Ovary (tissue), 9 donors: Measurements from ENCODE around the gene CTBP2. TPM values are rescaled to one million over a fixed set of nuclear protein-coding genes. Genes with fewer than 3 reads are reported as not detected.

Experiments used
- DNase-seq, 5 donors: peaks; one replicate each; pipeline ENCODE4 v3.0.0-alpha.2; 2019 to 2020
- H3K27ac ChIP-seq, 2 donors: fragments of 200-600 bp; one replicate each; pipeline versions ENCODE4 v1.5.1 to v1.8.0; 2019 to 2022
- H3K27me3 ChIP-seq: fragments of 200-600 bp; one replicate; pipeline ENCODE4 v1.8.0; 2022
- H3K36me3 ChIP-seq: fragments of 200-600 bp; sonication (generic); one replicate; pipeline ENCODE4 v1.5.1; 2019
- H3K4me1 ChIP-seq: one replicate; pipeline ENCODE4 v1.8.1; 2013; ENCODE audit warnings: mild to moderate bottlenecking, moderate library complexity; ENCODE audit not compliant: insufficient read depth
- H3K4me3 ChIP-seq: fragments of 200-600 bp; sonication (generic); one replicate; pipeline ENCODE4 v1.5.1; 2017
- H3K9me3 ChIP-seq, 2 donors: fragments of 200-600 bp in 1 of 2; sonication (generic) in 1 of 2; one replicate each; pipeline versions ENCODE4 v1.5.1 to v1.8.1; 2013 to 2019; ENCODE audit warnings: mild to moderate bottlenecking in 1 of 2, moderate library complexity in 1 of 2
- CTCF ChIP-seq, 3 donors: fragments of 450-650 bp in 2 of 3; fragments of 200-600 bp in 1 of 3; IDR thresholded peaks; one replicate each; pipeline versions ENCODE4 v1.5.1 to v1.8.0; 2016 to 2022; ENCODE audit warnings: antibody characterized with exemption in 3 of 3, mild to moderate bottlenecking in 1 of 3
- EP300 ChIP-seq: sonication (generic); formaldehyde crosslinking; IDR thresholded peaks from one replicate; pipeline ENCODE4 v1.6.1; 2017; ENCODE audit warnings: antibody characterized with exemption
- POLR2A ChIP-seq: fragments of 450-650 bp; IDR thresholded peaks from one replicate; pipeline ENCODE4 v1.6.1; 2017; ENCODE audit warnings: antibody characterized with exemption, mild to moderate bottlenecking, moderate library complexity
- WGBS, 3 donors: extraction: QIAGEN DNeasy Blood & Tissue Kit in 1 of 3; methylation state at CpG; one replicate each; pipeline versions ENCODE4 v1.1.5 to v1.1.7; 2013 to 2017; 5-methylcytosine and 5-hydroxymethylcytosine counted together
- intact Hi-C, 4 donors: fragments of 100-400 bp; cut with DNase I; formaldehyde crosslinking; loops; one replicate each; pipeline versions ENCODE4 v1.11.0 to v1.15.1; 2022 to 2023
- polyA plus RNA-seq, 2 donors: library from polyadenylated mRNA; stranded (reverse); fragments of 200-250 nt in 1 of 2; fragments of 350-450 nt in 1 of 2; fragmentation: Illumina TruSeq in 1 of 2; extraction: RNeasy Lipid Tissue Mini Kit (QIAGEN cat#74804) in 1 of 2; gene quantifications; one replicate each; pipeline ENCODE4 v1.2.3, GENCODE V29; 2013 to 2014
- total RNA-seq, 7 donors: library from RNA; depleted of rRNA in 2 of 7; stranded (reverse); fragments of >200 nt in 2 of 7; fragmentation: NEBNext Ultra II Directional in 3 of 7; extraction: Animal tissue kit (Norgen Biotek cat#: 25700) in 3 of 7; gene quantifications; one replicate each; pipeline versions ENCODE4 v1.1.0 to v1.2.4, GENCODE V29; 2016 to 2023
- donor health status: DM: no; HTN: no; CAD: no; lungs with moderate emphysema.
- donor health status: DM: no; HTN: no; CAD: no.
- donor health status: Bipolar disorder and iron deficiency.
- donor health status: DM: yes; HTN: yes; CAD: no.
- donor health status: DM: no; HTN: no; CAD: no.
- donor health status: DM: yes; HTN: yes; CAD: no.

CTBP2 gene
- total and polyA plus RNA-seq, 9 donors, result 25.3 to 107 (median 69.5) TPM

GRCh38 chr10:125000366-125001312 lies 159.7 kb downstream of the CTBP2 start:
- no peaks in the 10 kb centered on the region for H3K36me3 ChIP-seq
- no peaks in the 10 kb centered on the region for H3K9me3 ChIP-seq
- 36 to 46% (median 39%) methylated on average over 35 of the region's 35 CpGs for WGBS, 3 donors
- peak in 4 of 5 donors; percentile 28 to 50 (median 46) for DNase-seq
- peak overlapping the region; percentile 26 to 72 for H3K27ac ChIP-seq
- TF ChIP-seq EP300, result no peak
- peak in 1 of 3 donors; percentile 16 for TF ChIP-seq CTCF (IDR thresholded peaks at IDR 0.05)
- H3K27me3 ChIP-seq, result no peaks in the 10 kb centered on the region
- intact Hi-C loops, result loop anchor here in 1 of 4 donors (10.0 kb wide), 1 partner anchor 144 kb away; no protein-coding TSS in a partner anchor
- H3K4me3 ChIP-seq, result no peak overlapping the region
- H3K4me1 ChIP-seq, result peaks cover 43% of the 10 kb centered on the region

GRCh38 chr10:124999433-125000365 lies 160.7 kb downstream of the CTBP2 start:
- H3K9me3 ChIP-seq, result no peaks in the 10 kb centered on the region
- no peaks in the 10 kb centered on the region for H3K36me3 ChIP-seq
- no peaks in the 10 kb centered on the region for H3K27me3 ChIP-seq
- peak overlapping the region; percentile 71 to 72 for H3K27ac ChIP-seq
- peaks cover 43% of the 10 kb centered on the region for H3K4me1 ChIP-seq
- intact Hi-C loops, result loop anchor here (5.0 to 10.0 kb wide), 5 partner anchors 55 to 163 kb away; partner anchors contain the start of gene CTBP2 (in 1 of the 4)
- DNase-seq, result peak; percentile 80 to 84 (median 82)
- no peak overlapping the region for H3K4me3 ChIP-seq
- no peak for TF ChIP-seq CTCF (IDR thresholded peaks at IDR 0.05)
- TF ChIP-seq POLR2A, result no peak
- TF ChIP-seq EP300, result no peak
- WGBS, 3 donors, result 12 to 32% (median 15%) methylated on average over 28 to 29 of the region's 29 CpGs

GRCh38 chr10:124998624-124999291 lies 161.6 kb downstream of the CTBP2 start:
- H3K27ac ChIP-seq, result peak overlapping the region; percentile 65 to 71
- WGBS, 3 donors, result 51 to 72% (median 62%) methylated on average over 16 of the region's 16 CpGs

More at GRCh38 chr10:124998624-124999291, 161.6 kb downstream of the CTBP2 start:
- DNase-seq, result peak in 3 of 5 donors; percentile 14 to 50 (median 44)
- no peak for TF ChIP-seq EP300
- TF ChIP-seq CTCF (IDR thresholded peaks at IDR 0.05), result no peak
- TF ChIP-seq POLR2A, result no peak
- Histone ChIP-seq H3K4me1 (peaks cover 43% of the 10 kb centered on the region), H3K36me3 (no peaks in the 10 kb centered on the region), H3K9me3 (no peaks in the 10 kb centered on the region), H3K4me3 (no peak overlapping the region), H3K27me3 (no peaks in the 10 kb centered on the region)
- intact Hi-C loops, result loop anchor here in 3 of 4 donors (5.0 to 10.0 kb wide), 4 partner anchors 56 to 164 kb away; partner anchors contain the start of gene CTBP2 (in 1 of the 3)
